Effector CD8-positive, alpha-beta T cell (primary cell): Measurements from ENCODE around the gene SMYD3.
A peak's percentile ranks its signal among the peaks of the same experiment; 100 is the strongest.
"Not testable (repeated sequence)": the region's sequence is repeated elsewhere in the genome, so short reads cannot be mapped to it uniquely, and the experiment has no call there.

ENCODE experiments used
- DNase-seq: peaks from one replicate; lab custom pipeline; 2025; lab: John Stamatoyannopoulos, UW

Gene SMYD3

DNA sequence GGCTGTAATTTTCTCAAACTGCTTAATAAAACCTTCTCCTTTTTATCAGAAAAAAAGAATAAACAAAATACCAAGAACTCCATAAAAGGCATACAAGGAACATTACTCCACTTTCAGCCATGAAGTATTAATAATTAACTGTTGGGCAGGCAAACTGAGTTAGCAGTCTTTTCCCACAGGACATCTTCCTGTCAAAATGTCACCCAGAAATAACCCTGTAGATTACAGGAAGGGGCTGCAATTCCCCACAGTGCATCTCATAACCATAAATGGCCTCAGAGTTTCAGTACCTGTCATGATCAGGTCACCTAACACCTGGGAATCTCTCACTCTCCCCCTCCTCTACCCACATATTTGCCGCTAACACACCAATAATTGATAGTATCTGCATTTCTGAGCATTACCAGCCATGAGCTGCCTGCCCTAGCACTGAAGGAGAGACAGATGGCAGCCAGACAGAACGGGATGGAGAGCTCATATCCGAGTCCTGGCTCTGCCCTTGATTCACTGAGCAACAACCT, 475.0 kb downstream of the SMYD3 start:
- DNase-seq: no peak

DNA sequence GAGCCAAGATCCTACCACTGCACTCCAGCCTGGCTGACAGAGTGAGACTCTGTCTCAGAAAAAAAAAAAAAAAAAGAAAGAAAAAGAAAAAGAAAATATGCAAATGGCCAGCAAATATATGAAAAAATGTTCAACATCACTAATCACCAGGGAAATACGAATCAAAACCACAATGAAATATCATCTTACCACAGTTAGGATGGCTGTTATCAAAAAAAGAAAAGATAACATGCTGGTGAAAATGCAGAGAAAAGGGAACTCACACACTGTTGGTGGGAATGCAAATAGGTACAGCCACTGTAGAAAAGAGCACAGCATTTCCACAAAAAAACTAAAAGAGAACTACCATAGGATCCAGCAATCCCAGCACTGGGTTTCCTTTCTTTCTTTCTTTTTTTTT, 477.5 kb downstream of the SMYD3 start:
- DNase-seq: no peak

DNA sequence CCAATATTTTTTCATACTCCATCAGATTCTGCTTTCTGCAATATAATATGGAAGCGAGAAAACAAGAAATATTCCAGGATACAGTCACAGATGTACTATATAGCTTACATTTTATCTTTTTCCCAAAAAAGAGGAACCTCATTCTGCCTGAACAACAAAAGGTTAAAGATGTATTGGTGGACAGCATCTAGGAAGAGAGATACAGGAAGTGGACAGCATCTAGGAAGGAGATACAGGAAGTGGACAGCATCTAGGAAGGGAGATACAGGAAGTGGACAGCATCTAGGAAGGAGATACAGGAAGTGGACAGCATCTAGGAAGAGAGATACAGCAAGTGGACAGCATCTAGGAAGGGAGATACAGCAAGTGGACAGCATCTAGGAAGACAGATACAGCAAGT, 483.0 kb downstream of the SMYD3 start:
- not testable (repeated sequence) for DNase-seq

DNA sequence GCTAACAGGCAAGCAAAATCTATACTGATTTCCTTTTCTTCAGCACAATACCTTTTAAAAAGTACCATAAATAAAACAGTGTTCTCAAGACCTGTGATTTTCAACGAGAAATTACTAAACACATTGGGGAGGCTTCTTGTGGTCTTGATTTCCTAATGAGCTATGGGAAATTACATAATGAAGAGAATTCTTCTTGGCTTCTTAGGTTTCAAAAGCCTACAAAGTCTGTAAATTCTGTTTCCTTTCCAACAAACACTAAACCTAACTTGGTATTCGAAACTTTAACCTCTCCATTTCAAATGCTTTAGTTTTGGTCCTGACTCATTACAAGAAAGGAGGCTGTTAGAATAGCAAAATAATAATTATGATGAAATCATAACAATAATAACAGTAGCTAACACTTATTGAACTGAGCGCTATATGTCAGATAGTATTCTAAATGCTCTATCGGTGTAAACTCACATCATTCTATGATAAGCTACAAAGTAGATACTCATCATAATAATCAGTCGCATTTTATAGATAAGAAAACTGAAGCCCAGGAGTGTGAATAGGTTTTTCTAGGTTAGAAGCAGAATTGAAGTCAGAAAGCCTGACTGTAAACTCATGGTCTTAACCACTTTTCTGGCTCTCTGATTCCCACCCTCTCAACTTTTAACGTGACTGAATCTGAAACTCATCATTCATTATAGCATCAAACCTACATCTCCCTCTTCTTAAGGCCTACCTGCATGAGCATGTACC, 486.7 kb downstream of the SMYD3 start:
- no peak for DNase-seq

- DNase-seq: no peak
These were observed 488.9 kb downstream of the SMYD3 start for GRCh38 chr1:246018146-246018545.

DNA sequence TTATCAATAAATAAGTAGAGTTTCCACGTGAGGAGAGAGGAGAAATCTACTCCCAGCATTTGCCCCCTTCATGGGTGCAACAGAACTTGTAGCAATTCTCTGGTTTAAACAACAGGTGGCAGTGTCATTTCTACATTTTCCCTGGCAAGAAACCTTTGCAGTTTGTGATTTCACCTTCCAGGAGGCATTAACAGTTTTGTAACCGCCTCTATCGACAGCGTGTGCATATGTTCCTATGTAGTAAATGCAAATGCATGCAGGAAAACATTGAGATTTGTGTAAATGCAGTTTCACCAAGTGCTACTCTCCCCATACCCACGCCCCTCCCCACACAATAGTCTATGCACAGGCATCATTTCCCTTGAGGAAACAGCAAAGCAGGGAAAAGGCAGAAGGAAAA, 494.7 kb downstream of the SMYD3 start:
- DNase-seq: no peak

DNA sequence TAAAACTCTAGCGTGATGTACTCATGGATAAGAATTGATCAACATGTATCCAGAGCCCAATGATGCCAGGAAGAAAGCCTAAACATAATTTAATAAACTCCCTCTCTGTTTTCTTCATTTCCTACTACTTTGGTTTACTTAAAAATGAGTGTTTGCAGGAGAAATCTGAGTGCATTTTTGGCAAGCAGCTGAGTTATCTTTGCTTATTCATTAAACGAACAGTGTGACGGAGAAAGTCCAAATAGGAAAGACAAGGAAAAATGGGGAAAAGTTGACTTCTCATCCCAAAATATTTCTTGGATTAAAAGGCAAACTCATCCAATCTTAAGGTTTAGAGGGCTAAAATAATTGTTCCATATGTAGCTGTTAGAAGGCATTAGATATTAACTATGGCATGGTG, 496.7 kb downstream of the SMYD3 start:
- DNase-seq: no peak

DNA sequence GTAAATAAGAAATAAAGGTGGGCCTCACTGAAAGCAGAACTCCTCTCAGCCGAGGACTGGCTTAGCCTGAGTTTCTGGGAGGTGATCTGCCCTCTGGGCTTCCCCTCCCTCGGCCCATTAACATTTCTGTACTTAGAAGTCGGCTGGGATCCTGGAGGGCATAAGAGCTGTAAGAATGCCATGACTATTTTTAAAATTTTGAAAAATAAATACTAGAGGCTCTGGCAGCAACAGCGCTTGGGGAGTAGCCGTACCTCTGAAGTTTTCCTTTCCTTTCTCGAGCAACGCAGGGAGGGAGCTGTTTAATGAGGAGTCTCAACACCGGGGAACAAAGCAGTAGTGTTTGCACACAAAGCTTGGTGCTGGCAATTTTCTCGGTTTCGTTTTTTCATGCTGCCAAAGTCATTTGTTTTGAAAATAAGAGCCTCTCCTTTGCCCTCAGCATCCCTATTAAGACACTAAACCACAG, 498.7 kb downstream of the SMYD3 start:
- DNase-seq: no peak

GRCh38 chr1:246005067-246005466, 502.0 kb downstream of the SMYD3 start:
- DNase-seq: no peak

DNA sequence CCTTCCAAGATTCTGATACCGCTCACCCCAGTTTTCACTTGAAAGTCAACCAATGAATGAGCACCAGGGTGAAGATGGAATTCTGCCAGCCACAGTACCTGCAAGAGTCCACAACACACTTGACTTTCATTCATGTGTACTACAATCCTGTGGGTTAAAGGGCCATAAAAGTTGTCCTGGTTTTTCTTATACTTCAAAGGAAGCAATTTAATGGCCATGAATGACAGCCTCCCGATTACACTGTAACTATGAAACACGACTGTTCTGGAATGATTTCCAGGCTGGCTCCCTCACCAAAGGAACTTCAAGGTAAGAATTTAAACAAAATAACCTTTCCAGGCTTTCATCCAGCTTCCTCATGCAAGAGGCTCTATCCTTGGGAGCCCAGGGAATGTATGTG, 502.8 kb downstream of the SMYD3 start:
- DNase-seq: no peak

DNA sequence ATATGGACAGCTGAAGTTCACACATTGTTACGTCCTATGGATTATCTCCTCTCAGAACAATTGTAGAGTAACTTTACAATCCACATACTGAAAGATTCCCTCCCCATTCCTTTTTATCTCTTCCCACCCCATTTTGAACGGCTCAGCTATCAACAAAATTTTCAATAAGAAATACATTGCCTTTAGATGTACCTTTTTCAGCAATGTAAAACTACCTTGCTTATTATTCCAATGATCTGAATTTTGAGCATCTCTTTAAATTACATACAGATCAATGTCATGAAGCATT, 503.7 kb downstream of the SMYD3 start:
- DNase-seq: no peak

DNA sequence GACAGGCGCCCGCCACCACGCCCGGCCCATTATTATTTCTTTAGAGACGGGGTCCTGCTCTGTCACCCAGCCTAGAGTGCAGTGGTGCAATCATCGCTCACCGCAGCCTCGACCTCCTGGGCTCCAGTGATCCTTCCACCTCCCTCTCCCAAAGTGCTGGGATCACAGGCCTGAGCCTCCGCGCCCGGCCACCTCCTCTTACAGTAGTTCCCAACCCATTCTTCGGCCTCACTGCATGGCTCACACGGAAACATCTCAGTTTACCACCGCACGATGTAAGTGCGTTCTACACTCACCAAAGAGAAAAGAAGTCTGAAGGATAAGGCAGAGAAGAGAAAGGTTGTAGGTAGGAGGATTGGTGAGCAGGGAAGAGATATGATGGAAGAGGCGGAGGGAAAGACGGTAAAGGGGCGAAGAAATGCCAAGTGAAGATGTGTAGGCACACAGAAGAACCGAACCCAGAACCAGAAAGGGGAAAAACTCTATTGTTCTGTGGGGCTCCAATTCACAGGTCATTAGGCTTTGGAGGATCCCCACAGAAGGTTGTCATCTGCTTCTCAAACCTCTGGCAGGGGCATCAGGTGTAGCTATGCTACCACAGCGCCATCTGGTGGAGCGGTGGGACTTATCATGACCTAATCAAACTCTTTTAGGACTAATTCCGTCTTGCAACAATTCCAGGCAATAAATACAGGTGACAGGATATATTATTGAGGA, 504.2 kb downstream of the SMYD3 start:
- peak; percentile 72 for DNase-seq

DNA sequence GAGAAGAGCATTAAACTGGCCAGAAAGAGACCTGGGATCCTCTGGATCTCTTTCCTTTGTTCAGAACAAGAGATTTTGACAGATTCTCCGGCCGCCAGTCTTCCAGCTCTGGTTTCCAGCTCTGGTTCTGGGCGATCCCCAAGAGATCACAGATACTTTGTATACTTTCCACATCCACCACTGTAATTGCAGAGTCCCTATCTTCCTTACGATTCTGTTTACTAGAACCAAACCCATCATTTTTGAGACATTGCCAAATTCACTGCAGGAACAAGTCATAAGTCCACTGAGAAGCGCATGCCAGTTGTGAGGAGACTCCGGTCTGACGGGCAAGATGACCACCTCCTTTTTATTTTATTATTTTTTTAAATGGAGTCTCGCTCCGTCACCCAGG, 505.2 kb downstream of the SMYD3 start:
- no peak for DNase-seq

- DNase-seq: no peak
These were observed 505.8 kb downstream of the SMYD3 start for GRCh38 chr1:246001142-246001836.

DNA sequence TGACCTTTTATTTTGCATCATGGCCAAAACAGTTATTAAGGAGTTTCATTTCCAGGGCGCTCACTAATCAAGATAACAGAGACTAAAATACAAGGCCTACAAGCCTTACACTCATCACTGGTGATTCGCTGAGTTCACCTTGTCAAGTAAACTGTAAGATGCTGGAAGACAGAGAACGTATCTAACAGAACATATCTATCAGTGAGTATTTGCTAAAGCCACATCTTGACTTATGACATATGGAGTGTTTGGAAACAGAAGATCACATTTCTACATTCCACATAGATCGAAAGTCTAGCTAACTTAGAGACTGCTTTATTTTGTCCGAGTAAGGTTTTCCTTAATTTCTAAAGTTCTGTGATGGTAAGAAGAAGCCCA, 506.5 kb downstream of the SMYD3 start:
- DNase-seq: no peak

GRCh38 chr1:245999697-246000637, 507.1 kb downstream of the SMYD3 start:
- DNase-seq: no peak

GRCh38 chr1:245997471-245998258, 509.4 kb downstream of the SMYD3 start:
- no peak for DNase-seq

DNA sequence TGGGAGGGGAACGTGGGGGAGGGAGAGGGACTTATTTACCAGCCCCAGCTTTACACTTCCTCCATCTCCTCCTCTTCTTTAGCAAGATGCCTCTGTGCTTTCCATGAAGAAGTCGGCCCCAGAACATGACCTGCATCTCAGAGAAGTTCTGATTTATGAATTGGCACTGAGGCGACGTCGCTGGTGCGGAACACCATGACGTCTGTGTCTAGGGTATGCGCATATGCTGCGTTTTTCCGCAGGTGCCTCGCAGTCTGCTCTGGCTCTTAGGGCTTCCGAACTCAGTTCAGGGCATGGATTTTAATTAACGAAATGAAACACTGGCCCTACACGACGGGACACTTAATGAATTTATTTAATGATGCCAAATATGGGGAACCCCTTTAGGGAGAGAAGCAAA, 510.3 kb downstream of the SMYD3 start:
- no peak for DNase-seq

- no peak for DNase-seq
These were observed 511.6 kb downstream of the SMYD3 start for GRCh38 chr1:245995474-245995873.

- DNase-seq: no peak
These were observed 515.8 kb downstream of the SMYD3 start for GRCh38 chr1:245991266-245991665.
